Brain pericyte (primary cell): Measurements from ENCODE around the gene UBA1.

Experiments
- DNase-seq: peaks from one replicate; pipeline ENCODE4 v3.0.0-alpha.2; 2012; ENCODE audit warnings: low read depth, low spot score

Gene UBA1

GRCh38 chrX:47212381-47213293 is 19.0 kb downstream of the UBA1 start:
- no peak for DNase-seq

- no peak for DNase-seq
Observed at GRCh38 chrX:47214435-47215077, 20.9 kb downstream of the UBA1 start.

- no peak for DNase-seq
Observed at GRCh38 chrX:47215291-47215900, 21.8 kb downstream of the UBA1 start.

GRCh38 chrX:47216393-47216925 is 22.8 kb downstream of the UBA1 start:
- no peak for DNase-seq

GRCh38 chrX:47217121-47217851 is 23.7 kb downstream of the UBA1 start:
- DNase-seq = no peak

GRCh38 chrX:47217852-47218279 is 24.2 kb downstream of the UBA1 start:
- DNase-seq = peak; percentile 96

GRCh38 chrX:47218280-47218919 is 24.8 kb downstream of the UBA1 start, which contains the start of gene CDK16:
TSS of gene CDK16 (plus strand) at chrX:47218681. CDS start at chrX:47223558, 4,877 bp downstream.
- peak; percentile 69 for DNase-seq

- DNase-seq = no peak
Observed at GRCh38 chrX:47218920-47219815, 25.5 kb downstream of the UBA1 start.

GRCh38 chrX:47221756-47222155 is 28.1 kb downstream of the UBA1 start:
- DNase-seq = no peak

GRCh38 chrX:47222751-47223350 is 29.2 kb downstream of the UBA1 start:
- no peak for DNase-seq

- no peak for DNase-seq
Observed at GRCh38 chrX:47223476-47224250, 30.0 kb downstream of the UBA1 start.

GRCh38 chrX:47224266-47224895 is 30.8 kb downstream of the UBA1 start:
- no peak for DNase-seq

- no peak for DNase-seq
Observed at GRCh38 chrX:47224896-47225290, 31.3 kb downstream of the UBA1 start.

GRCh38 chrX:47226071-47226470 is 32.4 kb downstream of the UBA1 start:
- DNase-seq = no peak

GRCh38 chrX:47226531-47227333 is 33.1 kb downstream of the UBA1 start:
- DNase-seq = no peak

- no peak for DNase-seq
Observed at GRCh38 chrX:47227334-47227583, 33.6 kb downstream of the UBA1 start.

GRCh38 chrX:47228550-47229270 is 35.1 kb downstream of the UBA1 start:
- no peak for DNase-seq
